ENCODE measurements around the gene NRIP1.
"Not testable (repeated sequence)": the region's sequence is repeated elsewhere in the genome, so short reads cannot be mapped to it uniquely, and the experiment has no call there.

NRIP1 gene

DNA sequence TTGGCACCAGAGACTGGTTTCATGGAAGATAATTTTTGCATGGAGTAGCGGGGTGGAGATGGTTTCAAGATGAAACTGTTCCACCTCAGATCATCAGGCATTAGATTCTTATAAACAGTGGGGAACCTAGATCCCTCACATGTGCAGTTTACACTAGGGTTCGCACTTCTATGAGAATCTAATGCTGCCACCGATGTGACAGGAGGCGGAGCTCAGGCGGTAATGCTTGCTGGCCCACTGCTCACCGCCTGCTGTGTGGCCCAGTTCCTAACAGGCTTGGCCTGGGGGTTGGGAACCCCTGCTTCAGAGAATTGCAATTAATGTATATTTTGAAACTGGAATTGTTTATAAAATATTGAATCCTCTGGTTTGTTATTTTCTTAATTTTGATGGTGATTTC lies 92.1 kb downstream of the NRIP1 start:
- no peak for DNase-seq (ENCODE audit: low read depth)

DNA sequence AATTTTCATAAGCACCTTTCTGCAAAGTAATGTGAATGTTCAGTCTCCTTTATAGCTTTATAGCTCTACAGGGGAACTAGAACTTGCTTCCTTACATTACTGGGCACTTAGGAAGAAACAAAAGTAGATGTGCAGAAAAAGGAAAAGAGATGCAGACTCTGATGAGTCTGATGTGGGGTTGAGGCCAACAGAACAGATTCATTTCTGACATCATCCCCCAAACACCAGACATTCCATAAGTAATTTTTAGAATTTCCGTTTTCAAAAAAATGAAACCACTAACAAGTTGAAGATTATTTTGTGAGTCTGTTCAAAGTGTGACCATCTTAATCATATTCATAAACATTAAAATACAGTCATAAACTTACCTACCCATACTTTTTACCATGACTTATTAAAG lies 96.0 kb downstream of the NRIP1 start:
- no peak for DNase-seq (ENCODE audit: low read depth)

DNA sequence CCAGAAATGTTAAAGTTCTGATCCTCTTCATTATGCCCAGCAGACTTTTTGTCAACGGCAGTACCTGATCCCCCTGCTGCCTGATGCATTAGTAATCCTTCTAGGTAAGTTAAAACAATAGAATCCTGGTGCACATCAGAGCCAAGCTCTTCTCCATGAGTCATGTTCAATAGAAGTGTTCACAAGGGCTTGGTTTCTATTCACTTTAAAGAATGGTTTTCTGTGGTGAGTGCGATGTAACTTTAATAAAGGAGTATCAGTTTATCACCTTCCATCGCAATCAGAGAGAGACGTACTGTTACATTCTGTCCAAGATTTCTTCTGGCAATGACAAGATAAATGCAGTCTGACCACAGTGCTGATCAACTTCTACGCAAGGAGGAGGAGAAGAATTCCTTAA lies 96.8 kb downstream of the NRIP1 start:
- no peak for DNase-seq (ENCODE audit: low read depth)

DNA sequence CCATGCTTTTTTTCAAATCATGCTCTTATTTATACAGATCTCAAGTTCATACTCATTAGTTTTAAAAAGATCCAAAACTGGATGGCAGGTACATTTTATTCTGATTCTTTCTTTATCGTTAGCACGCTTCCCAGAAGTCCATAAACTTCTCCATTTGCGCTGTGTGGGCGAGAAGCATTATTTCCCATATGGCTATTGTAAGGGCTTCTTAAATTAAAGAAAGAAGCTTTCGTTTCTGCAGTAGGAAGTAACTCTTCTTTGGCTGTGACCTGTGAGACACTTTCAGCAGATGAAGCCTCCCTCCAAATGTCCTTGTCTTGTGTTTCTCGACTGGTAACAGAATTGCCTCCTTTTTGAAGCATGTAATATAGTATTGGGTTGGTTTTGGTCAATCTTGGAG lies 100.2 kb downstream of the NRIP1 start:
- no peak for DNase-seq (ENCODE audit: low read depth)

DNA sequence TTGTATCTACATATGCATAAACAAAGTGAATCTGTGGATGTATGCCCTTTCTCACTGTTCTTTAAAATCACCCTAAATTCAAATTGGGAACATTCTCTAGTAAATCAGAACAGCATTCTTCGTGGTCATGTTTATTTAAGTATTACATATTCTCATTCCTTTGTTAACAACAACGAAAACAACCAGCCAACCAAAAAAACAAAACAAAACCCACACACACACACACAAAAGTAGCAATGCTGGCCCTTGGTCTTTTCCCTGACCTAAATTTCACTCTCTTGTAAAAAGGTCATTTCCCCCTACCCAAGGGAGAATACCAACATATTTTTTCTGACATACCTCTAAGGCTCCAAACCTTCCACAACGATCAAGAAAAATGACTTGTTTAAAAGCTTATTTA lies 102.6 kb downstream of the NRIP1 start:
- DNase-seq (ENCODE audit: low read depth) = no peak

DNA sequence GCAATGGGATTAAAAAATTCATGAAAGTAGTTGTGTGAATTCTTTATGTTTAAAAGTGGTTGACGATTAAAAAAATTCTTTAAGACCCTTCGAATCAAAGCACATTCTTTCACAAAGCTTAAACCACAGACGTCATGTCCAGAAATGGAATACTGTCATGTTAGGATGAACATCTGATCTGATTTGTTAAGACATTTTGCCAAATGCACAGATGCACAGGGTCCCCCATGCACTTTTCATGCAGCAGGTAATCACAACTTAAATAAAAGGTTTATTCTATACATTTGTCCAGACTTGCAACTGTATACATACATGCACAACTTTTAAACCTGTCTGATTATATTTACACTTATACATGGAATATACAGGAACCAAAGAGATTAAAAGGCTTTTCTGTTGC lies 103.3 kb downstream of the NRIP1 start:
- DNase-seq (ENCODE audit: low read depth) = no peak

DNA sequence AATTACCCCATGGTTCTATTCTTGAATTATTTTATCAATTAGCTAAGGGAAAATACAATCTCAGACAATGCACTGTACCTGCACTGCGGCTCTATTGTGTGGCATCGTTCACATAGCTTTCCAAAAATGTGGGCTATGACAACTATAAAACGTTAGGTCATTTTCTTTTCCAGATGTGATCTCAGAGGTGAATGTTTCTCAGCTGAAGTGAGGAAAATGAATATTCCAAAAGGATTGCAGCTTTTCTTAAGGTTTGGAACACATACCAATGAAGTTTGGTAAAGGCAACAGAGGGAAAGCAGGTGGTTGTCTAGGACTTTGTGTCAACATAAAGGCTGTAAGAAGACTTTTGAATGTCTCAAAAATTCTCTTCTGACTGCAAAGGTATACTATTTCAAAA lies 105.5 kb downstream of the NRIP1 start:
- no peak for DNase-seq (ENCODE audit: low read depth)

DNA sequence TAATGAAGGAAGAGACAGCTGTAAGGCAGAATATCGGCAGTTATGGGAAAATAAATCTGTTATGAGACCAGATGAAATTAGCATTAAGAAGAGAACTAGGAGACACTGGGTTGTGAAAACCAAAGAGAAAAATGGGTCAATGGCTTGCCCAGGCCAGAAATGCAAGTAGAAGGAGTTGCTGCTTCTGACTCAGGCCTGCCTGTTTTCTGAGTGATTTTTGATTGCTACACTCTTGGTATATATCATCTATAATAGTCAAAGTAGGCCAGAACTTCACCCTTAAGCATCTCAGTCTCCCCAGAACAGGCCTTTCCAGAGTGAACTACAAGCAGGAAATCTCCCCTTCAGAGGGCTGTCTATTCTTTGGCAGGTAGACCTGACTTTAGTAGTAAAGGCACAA lies 107.0 kb downstream of the NRIP1 start:
- DNase-seq (ENCODE audit: low read depth) = no peak

DNA sequence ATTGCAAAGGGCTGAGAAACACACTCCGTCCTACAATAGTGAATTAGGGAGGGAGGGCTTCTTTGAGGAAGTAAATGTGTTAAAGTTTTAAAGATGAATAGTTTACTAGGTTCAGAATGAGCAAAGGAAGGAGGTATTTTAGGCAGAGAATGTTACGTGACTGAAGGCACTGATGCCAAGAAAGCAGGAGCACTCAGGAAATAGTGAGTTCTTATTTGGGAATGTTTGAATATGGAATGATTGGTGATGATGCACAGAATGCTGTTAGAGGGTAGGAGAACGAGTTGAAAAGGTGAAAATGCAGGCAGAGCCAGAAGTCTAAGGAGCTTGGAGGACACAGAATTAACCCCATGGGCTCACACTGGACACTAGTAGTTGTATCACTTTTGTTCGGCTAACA lies 108.0 kb downstream of the NRIP1 start:
- DNase-seq (ENCODE audit: low read depth) = no peak

DNA sequence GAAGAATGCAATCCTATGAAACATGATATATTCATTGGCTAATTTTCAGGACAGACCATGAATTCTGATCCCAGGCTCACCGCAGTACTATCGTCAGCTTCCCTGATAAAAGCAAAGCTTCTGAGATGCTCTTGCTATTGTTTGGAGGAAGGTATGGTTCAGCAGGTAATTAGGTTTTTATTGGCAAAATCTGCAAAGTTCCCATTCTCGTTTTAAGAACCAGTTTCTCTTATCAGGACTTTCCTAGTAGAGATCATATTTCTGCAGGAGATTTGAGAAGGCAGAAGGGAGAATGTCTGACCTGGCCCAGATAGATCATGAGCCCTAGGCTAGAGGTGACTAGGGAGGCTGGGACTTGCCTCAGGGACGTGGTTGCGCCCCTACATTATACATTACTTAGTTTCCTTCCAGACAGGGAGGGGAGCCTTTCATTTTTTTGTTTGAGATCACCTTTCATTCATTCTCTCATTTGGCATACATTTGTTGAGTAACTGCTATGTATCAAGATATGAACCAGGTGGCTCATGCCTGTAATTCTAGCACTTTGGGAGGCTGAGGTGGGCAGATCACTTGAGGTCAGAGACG lies 108.8 kb downstream of the NRIP1 start:
- no peak for DNase-seq (ENCODE audit: low read depth)

DNA sequence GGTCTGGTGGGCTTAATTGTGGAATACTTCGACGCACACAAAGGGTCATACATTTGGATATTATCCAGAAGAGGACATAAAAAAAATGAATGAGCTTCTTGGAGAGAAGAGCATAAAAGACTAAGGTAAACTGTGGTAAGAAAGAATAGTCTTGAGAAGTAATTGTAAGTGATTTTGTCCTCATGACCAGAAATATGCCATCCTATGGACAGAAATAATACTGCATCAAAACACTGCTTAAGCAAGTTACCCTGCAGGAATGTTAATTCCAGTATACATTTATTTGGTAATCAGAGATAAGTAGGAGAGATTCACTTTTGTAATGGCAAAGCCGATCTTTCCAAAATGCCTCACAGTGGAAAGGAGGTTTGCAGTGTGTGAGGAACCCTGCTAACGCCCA lies 111.9 kb downstream of the NRIP1 start:
- no peak for DNase-seq (ENCODE audit: low read depth)

DNA sequence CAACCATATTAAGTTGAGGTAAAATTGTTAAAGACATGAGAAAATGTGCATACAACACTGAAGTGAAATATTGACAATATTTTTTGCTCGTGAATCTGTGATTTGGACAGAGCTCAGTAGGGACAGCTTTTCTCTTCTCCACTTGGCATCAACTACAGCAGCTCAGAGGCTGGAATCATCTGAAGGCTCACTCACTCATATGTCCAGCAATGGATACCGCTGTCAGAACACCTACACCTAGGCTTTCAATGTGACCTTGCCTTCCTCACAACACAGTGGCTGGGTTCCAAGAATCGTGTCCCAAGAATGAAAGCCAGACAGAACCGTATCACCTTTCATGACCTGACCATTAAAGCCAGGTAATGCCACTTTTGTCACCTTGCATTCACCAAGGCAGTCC lies 115.2 kb downstream of the NRIP1 start:
- no peak for DNase-seq (ENCODE audit: low read depth)

DNA sequence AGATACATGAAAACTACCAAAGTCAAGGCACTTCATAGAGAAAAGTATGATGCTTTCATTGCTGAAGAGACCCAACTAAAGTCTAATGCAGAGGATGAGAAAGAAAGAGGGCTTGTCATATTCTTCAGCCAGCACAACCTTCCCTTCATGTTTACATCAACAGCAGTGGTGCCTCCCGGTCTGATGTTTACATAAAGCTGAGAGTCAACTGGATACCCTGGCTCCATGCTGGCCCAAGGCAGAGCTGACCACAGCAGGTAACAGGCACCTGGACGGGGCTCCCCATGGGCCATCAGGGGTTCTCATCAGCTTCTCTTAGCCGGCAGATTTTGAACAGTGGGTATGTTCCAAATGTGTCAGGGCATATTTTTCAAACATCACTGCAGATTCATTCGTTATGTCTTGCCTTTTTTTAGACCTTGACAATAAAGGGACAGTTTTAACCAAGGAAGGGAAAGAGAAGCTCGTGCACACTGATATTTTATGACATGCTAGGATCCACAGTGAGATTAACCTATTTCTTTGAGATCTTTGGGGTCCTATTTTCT lies 117.1 kb downstream of the NRIP1 start:
- no peak for DNase-seq (ENCODE audit: low read depth)

DNA sequence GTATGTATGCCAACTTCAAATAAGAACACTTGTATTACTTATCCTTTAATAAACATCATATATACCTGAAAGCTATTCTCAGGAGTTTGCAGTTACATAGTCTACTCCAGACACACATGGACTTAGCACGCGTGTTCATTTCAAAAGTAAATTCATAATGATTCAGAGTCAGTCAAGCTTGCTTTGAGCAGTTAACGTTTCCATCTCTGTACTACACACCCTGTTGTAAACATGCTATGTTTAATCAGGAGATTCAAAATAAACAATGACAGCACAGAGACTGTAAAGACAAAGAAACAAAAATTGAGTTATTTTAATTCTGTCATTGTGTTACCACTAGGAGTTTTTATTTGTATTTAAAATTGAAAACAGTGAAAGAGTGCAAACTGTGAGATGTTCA lies 119.6 kb downstream of the NRIP1 start:
- DNase-seq (ENCODE audit: low read depth) = no peak

DNA sequence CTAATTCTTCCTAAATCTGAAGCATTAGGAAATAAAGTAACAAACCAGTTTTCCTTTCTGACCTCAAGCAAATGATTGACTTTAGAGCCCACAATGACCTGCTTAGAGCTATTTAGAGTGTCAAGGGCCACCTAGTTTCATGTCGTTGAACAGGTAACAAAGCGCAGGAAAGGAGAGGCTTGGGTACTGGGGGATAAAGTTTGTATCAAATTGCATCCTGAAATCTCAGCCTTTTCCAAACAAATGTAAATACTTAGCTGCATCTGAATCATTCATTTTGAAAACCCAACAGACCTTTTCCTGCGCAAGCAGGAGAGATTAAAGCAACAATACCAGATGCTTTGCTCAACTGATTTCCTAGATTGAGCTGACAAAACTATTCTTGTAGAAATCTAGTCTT lies 121.2 kb downstream of the NRIP1 start:
- no peak for DNase-seq (ENCODE audit: low read depth)

DNA sequence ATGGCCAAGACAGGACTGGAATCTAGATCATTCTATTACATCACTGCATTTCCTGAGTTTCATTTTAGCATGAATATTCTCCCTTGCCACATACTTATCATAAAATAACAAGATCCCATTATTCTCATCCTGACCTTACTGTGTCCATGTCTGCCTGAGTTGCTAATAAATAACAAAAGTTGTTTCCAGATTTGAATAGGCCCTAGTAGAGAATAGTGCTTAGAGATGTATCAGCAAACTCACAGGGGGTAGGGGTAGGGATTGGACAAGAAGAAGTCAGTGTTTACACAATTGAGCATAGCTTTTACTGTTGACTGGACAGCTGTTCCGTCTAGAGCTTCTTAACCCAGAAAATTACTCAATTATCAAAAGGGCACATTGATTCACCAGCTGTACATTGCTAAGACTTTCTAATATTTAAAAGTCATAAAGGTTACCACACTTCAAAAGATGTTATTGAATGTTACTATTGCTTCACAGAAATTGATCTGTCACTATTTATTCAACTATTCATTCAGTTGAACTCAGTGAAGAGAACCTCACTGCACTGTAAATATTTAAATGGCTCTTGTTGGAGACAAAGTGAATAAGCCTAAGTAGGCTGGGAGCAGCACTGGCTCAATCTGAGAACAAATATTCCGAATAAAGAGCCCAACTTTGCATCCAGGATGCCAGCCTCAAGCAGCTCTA lies 121.9 kb downstream of the NRIP1 start:
- no peak for DNase-seq (ENCODE audit: low read depth)

DNA sequence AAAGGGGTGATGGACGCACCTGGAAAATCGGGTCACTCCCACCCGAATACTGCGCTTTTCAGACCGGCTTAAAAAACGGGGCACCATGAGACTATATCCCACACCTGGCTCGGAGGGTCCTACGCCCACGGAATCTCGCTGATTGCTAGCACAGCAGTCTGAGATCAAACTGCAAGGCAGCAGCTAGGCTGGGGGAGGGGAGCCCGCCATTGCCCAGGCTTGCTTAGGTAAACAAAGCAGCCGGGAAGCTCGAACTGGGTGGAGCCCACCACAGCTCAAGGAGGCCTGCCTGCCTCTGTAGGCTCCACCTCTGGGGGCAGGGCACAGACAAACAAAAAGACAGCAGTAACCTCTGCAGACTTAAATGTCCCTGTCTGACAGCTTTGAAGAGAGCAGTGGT lies 137.5 kb downstream of the NRIP1 start:
- DNase-seq (ENCODE audit: low read depth) = not testable (repeated sequence)

DNA sequence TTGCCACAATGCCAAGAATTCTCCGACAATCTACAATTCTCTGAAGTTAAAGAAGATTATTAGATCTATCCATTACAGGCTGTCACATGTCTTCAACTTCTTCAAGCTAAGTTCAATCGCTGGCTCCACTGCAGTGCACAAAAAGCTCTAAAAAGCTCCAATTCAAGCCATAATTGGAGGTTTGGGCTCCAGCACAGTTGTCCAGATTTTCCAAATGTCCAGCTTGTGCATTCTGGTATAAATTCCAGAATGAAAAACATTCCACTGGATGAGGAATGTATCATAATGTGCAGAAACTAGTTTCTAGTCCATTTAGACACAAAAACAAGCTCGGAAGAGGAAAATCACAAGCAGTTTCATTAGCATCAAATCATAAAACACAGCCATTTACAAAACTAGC lies 138.6 kb downstream of the NRIP1 start:
- DNase-seq (ENCODE audit: low read depth) = no peak

DNA sequence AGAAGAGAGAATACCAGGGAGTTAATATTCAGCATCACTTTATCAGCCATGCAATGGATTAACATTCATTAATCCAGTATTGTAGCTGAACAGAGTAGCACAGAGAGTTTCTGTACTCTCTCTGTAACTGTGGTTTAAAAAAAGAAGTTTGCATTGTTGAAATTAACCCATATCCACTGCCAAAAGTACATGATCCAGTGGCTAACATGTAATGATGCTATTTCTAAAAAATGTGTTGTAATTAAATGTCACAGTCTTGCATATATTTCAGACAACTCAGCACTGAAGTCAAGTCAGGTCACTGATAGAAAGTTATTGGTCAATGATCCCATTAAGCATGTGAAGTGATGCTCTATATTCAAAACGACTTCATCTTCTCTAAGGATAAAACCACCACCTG lies 141.3 kb downstream of the NRIP1 start:
- no peak for DNase-seq (ENCODE audit: low read depth)

DNA sequence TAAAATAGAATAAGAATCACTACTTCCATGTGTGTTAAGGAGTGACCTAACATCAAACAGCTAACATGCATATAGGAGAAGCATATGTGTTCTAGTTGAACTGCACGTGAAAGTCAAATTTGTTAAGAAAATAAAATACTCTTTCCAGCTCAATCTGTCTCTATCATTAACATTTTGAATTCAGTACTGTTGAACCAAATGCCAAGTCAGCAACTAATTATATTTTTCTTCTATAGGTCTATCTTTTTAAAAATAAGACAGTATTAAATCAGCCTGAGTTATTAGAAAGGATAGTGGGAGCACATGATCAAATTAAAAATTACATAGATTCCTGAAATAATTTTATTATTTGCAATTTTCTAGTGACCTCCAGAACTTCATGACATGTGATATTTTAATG lies 141.8 kb downstream of the NRIP1 start:
- no peak for DNase-seq (ENCODE audit: low read depth)

DNA sequence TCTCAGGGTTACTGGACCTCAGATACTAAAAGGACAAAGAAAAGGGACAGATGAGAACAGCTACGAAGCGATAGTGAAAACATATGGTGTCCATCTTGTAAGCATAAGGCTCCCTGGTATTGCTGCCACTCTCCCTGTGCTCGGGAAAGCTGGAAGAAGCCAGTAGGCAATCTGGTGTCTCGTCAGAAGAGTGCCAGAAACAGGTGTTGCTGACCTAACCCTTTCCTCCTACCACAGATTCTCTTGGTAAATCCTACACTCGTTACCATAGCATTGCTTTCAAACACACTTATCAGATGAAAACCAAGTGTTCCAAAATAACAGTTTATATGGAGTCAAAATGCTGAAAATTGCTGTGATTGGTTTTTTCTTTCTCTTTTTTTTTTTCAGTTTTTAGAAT lies 146.3 kb downstream of the NRIP1 start:
- no peak for DNase-seq (ENCODE audit: low read depth)

DNA sequence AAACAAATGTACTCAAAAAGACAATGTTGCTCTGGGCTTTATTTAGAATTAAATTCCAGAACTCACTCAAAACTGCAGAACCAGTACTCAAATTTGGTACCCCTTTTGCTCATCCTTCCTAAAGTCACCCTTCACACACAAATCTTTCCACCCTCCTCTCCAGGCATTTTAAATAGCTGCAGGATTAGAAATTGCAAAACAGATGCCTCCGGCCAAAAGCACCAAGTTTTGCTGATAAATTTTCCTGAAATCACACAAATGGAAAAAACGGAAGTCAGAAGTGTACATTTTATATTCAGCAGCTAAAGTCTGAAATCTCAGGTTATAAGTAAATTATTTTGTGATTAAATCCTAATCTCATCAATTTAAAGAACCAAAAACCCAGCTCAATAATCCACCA lies 147.0 kb downstream of the NRIP1 start:
- DNase-seq (ENCODE audit: low read depth) = no peak

DNA sequence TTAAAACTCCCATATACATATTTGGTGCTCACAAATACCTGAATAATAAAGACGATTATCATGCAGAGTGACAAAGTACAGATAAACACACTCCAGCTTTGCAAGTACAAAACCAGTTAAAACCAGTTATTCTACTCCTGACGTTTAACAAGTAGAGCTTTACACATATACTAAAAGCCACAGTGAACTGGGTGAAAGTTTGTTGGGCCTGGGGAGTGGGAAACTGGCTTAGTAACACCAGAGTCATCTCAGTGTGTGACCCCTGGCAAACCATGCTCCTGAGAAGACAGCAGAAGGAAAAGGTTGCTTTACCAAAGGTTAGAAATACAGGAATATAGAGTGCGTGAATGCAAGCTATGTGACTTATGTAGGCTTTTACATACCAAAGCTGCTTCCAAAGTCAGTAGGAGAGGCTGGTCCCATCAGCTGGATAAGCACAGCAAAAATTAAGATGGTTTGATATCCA lies 148.1 kb downstream of the NRIP1 start:
- no peak for DNase-seq (ENCODE audit: low read depth)

DNA sequence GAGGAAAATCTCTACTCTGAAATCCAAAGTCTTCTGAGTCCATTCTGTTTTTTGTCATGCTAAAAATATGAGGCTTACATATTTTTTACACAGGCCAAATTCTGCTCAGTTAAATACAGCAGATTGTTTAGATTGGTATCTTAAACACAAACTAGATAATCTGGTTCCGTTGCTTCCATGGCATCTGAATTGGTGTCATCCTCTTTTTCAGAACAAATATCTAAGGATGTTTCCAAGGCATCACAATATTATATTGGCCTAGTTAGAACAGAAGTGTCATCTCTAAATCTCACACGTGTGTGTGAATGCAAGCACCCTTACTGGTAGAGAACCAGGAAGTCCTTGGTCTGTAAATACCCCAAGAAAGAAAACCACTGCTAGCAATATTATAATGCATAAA lies 151.2 kb downstream of the NRIP1 start:
- no peak for DNase-seq (ENCODE audit: low read depth)

Data from stimulated activated CD8-positive, alpha-beta memory T cell treated with anti-CD3 and anti-CD28 coated beads, Interleukin-4, amount 100 ng/mL, for 24 hours (primary cell).